HT1080 (cell line): ENCODE measurements around the gene GAB4. TPM values are rescaled to one million over a fixed set of nuclear protein-coding genes. Genes with fewer than 3 reads are reported as not detected.

Experiments used
- DNase-seq: peaks from one replicate; pipeline ENCODE4 v3.0.0-alpha.2; 2015; ENCODE audit warnings: low read depth
- total RNA-seq: library from RNA; depleted of rRNA; stranded (reverse); fragments of >200 nt; shearing (Covaris generic); gene quantifications from 2 replicates; pipeline ENCODE4 v1.2.3, GENCODE V29; 2014

The GAB4 gene
- total RNA-seq, 1 experiment from 2014 or later, result 0.16 TPM

DNA sequence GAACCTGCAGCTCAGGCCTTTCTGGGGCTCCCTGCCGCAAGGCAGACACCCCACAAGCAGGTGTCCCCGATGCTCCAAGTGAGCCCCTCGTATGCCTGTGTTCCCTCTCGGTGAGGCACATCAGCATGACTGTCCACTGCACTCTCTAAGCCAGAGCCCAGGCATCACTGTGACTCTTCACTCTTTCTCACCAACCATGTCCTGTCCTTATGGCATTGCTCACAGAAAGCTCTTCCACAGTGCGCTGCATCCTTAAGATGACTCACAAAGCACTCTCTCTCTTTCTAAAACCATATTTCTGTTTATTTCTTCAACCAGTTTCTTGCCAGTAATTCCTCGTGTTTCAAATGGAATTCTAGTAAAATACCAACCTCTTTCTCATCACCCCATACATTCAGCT, 18.1 kb downstream of the GAB4 start:
- DNase-seq, result peak; percentile 41

GRCh38 chr22:16988257-16988656, 19.8 kb downstream of the GAB4 start:
- no peak for DNase-seq

DNA sequence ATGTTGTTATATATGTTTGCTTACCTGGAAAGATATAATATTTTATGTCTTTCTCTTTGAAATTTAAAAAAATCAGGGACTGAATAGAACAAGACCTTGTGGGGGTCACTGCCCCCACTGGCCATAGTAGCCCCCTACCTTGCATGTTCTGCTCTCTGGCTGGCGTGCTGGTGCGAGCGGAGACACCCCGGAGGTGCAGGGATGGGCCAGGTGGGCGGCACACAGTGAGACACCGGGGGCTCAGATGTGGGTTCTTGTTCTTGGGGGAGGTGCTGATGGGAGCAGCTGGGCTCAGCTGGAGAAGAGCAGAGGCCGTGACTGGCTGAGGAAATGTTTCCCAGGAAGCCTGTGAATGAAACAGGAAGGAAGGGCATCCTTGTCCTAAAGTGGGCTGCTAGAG, 20.2 kb downstream of the GAB4 start:
- no peak for DNase-seq

- no peak for DNase-seq
Observed at GRCh38 chr22:16975155-16975885, 32.7 kb downstream of the GAB4 start.

- no peak for DNase-seq
Observed at GRCh38 chr22:16974298-16975084, 33.5 kb downstream of the GAB4 start.

- no peak for DNase-seq
Observed at GRCh38 chr22:16973591-16974297, 34.3 kb downstream of the GAB4 start.

DNA sequence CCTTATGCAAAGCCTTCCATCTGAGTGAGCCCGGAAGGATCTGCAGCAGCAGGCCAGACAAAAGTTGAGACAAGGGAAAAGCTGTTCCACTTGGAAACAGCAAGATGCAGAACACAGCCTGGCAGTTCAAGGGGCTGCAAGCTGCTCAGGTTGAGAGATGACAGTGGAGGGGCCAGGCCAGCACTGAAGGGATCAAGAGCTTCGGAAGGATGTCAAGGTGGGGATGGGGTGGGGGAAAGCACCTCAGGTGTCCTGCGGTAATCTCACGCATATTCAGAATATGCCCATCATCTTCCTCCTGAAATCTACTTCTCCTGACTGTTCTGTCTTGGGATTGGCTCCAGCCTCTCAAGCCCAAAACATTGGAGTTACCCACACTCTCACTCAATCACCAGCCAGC, 35.7 kb downstream of the GAB4 start:
- DNase-seq, result no peak

DNA sequence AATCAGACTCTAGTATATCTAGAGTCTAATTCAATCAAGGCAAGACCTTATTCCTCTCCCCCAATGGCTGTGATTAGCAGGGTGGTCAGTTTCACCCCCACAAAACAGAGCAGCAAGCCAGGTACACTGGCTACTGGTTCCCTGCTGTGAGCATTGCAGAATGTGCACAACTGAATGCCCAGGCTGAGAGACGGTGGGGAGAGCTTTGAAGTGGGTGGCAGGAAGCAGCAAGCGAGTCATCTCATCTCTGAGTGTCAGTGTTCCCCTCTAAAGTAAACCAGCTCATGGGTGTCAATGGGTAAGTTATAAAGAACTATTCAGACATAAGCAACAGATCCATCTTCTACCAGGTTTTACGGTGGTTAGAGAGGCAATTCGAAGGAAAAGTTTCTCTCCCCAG, 37.6 kb downstream of the GAB4 start:
- no peak for DNase-seq

DNA sequence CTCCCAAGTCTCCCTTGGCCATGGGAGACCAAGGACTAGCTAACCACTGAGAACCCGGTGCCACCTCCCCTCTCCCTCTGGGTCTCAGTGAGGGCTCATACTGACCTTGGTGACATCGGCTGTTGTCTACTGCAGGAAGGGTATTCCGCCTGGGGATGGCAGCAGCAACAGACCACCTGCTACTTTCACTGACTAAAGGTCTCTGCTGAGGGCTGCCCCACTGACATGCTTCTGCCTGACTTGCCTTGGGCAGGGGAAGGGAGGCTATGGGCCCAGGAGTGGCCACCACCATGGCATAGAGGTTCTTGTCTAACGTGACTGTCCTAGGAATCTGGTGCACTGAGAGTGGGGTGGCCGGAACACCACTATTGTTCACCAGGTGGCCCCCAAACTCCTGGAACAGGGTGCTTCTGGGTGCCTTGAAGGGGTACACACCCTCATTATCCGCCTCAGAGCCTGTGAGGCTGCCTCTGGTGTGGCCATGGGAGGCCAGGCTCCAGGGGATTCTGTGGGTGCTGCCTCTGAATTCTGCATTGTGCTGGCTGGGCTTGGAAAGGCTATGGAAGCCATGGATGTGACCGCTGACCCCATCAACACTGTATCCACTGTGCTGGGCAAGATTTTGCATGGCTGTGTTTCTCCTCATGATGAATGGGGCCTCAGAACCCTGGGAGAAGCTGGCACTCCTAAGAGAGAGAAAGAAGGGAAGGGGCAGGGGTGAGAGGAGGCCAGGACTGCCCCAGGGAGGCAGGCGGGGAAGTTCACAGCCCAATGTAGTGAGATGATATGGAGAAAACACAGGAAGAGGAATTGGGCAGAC, 38.3 kb downstream of the GAB4 start:
- DNase-seq, result no peak

- no peak for DNase-seq
Observed at GRCh38 chr22:16968218-16968595, 39.8 kb downstream of the GAB4 start.

- DNase-seq, result no peak
Observed at GRCh38 chr22:16967453-16968217, 40.4 kb downstream of the GAB4 start.

DNA sequence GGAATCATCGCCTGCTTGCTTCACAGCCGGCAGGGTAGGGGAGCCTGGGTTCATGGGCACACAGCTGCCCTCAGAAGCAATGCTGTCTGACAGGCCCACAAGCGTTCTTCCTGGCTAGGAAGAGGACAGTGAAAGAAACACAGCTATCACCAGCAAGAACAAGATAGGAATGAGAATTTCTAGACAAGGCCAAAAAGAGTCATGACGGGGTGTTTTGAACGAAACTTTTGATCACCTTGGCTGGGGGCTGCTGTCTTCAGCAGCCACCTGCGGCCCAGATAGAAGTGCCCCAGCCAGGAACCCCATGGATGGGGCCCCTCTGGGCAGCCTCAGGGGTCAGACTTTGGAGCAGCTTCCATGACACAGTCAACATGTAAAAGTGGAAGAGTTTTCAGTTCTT, 41.8 kb downstream of the GAB4 start:
- no peak for DNase-seq

DNA sequence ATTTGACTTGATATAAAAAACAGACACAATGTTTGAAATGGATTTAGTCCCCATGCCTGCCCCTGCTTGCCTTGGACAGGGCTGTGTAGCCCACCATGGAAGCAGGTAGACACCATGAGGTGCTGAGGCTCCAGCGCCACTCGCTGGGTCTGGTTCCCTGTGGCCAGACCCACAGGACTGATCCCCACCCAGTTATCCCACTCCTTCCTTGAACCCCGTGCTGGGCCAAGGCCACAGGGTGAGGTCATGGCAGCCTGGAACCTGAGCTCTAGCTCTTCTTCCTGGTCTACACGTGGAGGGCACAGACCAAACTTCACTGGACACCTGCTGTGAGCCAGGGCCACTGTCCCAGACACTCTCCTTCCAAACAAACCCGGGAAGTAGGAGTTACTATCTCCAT, 42.5 kb downstream of the GAB4 start:
- DNase-seq, result no peak

GRCh38 chr22:16965083-16965482, 42.9 kb downstream of the GAB4 start:
- no peak for DNase-seq

DNA sequence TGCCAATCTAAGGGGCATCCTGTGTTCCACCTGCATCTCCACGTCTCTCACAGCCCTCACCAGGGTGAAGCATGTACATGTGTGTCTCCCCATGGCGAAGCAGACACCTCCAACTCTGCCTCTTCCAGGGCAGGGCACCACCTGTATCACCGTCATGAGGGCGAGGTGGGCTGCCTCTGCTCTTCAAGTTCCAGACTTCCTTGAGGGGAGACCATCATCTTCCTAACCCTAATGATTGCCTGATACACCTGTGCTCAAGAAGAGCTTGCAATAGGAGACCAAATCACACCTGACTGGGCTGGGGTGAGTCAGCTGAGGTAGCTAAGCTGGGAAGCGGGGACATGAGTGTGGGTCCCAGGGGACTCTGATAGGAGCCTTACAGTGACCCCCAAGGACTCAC, 43.7 kb downstream of the GAB4 start:
- no peak for DNase-seq

DNA sequence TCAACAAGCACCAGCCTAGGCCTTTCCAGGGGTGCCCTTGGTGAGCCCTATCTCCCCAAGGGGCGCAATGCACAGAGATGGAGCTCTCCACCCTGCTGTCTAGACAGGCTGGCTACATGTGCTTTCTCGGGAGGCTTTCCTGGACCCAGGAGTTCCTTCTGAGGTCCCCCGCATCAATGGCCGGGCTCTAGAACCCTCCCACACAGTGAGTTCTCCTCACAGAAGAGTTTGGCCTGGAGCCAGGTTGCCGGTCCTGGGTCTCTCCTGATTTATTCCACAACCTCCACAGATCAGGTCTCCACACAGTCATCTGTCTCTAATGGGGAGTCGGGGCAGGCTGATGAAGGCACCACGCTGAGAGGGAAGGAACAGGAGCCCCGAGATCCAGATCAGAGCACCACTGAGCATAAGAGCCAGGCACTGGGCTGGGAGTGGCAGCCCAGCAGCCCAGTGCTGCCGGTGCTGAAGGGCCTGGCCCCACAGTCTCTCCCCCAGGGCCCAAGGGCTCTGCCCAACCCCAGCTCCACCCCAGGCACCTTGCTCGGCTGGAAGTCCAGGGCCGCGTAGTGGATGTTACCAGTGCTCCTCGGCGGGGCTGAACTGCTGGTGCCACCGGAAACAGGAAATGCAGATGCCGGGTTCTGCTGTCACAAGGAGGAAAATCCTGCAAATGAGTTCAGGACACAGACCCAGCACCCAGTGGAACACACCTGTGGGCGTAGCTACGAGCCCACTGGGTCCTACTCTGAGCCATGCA, 44.7 kb downstream of the GAB4 start:
- DNase-seq, result no peak

DNA sequence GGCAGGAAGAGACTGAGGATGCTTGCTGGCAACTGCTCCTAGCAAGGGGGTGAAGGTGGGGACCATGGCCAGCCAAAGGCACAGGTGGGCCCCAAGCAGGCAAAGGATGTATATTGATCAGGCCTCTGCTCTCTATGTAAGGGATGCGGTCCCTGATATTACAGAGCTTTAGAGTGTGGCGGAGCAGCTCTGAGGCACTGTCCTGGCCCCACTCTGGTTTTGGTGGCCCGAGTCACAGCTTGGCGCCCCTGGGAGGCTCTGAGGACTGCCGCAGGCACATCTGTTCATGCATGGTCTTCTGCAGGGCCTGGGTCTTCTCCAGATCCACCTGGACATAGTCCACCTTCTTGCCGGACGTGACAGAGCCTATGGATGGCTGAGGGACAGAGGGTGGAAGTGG, 45.5 kb downstream of the GAB4 start:
- no peak for DNase-seq

- DNase-seq, result no peak
Observed at GRCh38 chr22:16961477-16962186, 46.4 kb downstream of the GAB4 start.

DNA sequence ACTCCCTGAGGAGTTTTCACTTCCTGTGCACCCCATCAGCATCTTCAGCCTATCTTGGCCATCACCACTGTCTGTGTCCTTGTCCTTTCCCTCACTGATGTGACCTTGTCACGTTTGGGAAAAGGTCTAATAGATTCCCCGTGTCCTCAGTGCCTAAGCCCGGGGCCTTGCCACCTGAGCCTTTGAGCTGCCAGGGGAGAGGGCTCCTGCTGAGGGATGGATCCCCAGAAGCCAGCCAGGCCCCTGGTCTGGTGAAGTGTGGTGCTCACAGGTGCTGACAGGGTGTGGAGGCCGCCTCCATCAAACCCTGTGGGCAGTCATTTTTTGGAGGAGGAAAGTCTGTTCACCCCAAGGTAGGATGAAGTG, 47.2 kb downstream of the GAB4 start:
- no peak for DNase-seq
